ENCODE data around the gene MBD3L2B. TPM values are rescaled to one million over a fixed set of nuclear protein-coding genes. Genes with fewer than 3 reads are reported as not detected.
"Not testable (repeated sequence)": the region's sequence is repeated elsewhere in the genome, so short reads cannot be mapped to it uniquely, and the experiment has no call there.

The MBD3L2B gene
- total RNA-seq, 1 donor from 2014 or later = not detected

GRCh38 chr19:7063764-7064418 is 42.7 kb upstream of the MBD3L2B start:
- H3K27ac Mint-ChIP-seq = no peak overlapping the region

GRCh38 chr19:7063339-7063738 is 42.1 kb upstream of the MBD3L2B start:
- Mint-ChIP-seq H3K27ac (no peak overlapping the region), H3K9me3 (peaks cover 11% of the 10 kb centered on the region), H3K4me1 (no peaks in the 10 kb centered on the region), H3K36me3 (no peaks in the 10 kb centered on the region), H3K27me3 (ENCODE audit: low read depth) (no peaks in the 10 kb centered on the region), H3K4me3 (no peak overlapping the region)
- DNase-seq (ENCODE audit: low spot score in 2 of 2, unreplicated experiment in 2 of 2) = no peak
- no peak for TF ChIP-seq CTCF (IDR thresholded peaks at IDR 0.05; ENCODE audit: unreplicated experiment)

More at GRCh38 chr19:7063764-7064418, 42.7 kb upstream of the MBD3L2B start:
- Mint-ChIP-seq H3K4me3 (no peak overlapping the region), H3K9me3 (peaks cover 11% of the 10 kb centered on the region), H3K27me3 (ENCODE audit: low read depth) (no peaks in the 10 kb centered on the region), H3K36me3 (no peaks in the 10 kb centered on the region), H3K4me1 (peaks cover 1% of the 10 kb centered on the region)
- no peak for TF ChIP-seq CTCF (IDR thresholded peaks at IDR 0.05; ENCODE audit: unreplicated experiment)
- DNase-seq (ENCODE audit: low spot score in 2 of 2, unreplicated experiment in 2 of 2) = no peak

GRCh38 chr19:7059977-7060376 is 38.7 kb upstream of the MBD3L2B start:
- H3K4me3 Mint-ChIP-seq; H3K4me1 Mint-ChIP-seq; H3K9me3 Mint-ChIP-seq; H3K27me3 Mint-ChIP-seq (ENCODE audit: low read depth); DNase-seq (ENCODE audit: low spot score in 2 of 2, unreplicated experiment in 2 of 2); H3K27ac Mint-ChIP-seq; H3K36me3 Mint-ChIP-seq: not testable (repeated sequence)

GRCh38 chr19:7058576-7058975 is 37.3 kb upstream of the MBD3L2B start, which contains the start of gene MBD3L3:
TSS of gene MBD3L3 (minus strand) at chr19:7058676. CDS start at chr19:7058605, 71 bp downstream.
- H3K27ac Mint-ChIP-seq; H3K36me3 Mint-ChIP-seq; H3K4me3 Mint-ChIP-seq; H3K27me3 Mint-ChIP-seq (ENCODE audit: low read depth); H3K4me1 Mint-ChIP-seq; DNase-seq (ENCODE audit: low spot score in 2 of 2, unreplicated experiment in 2 of 2); H3K9me3 Mint-ChIP-seq: not testable (repeated sequence)

GRCh38 chr19:7056371-7056770 is 35.1 kb upstream of the MBD3L2B start:
- H3K4me1 Mint-ChIP-seq; H3K4me3 Mint-ChIP-seq; H3K27ac Mint-ChIP-seq; DNase-seq (ENCODE audit: low spot score in 2 of 2, unreplicated experiment in 2 of 2); H3K36me3 Mint-ChIP-seq; H3K27me3 Mint-ChIP-seq (ENCODE audit: low read depth); H3K9me3 Mint-ChIP-seq: not testable (repeated sequence)

- H3K9me3 Mint-ChIP-seq; DNase-seq (ENCODE audit: low spot score in 2 of 2, unreplicated experiment in 2 of 2); H3K4me1 Mint-ChIP-seq; H3K27ac Mint-ChIP-seq; H3K36me3 Mint-ChIP-seq; H3K27me3 Mint-ChIP-seq (ENCODE audit: low read depth); H3K4me3 Mint-ChIP-seq: not testable (repeated sequence)
Observed at GRCh38 chr19:7055679-7056078, 34.4 kb upstream of the MBD3L2B start.

GRCh38 chr19:7054635-7055368 is 33.6 kb upstream of the MBD3L2B start:
- not testable (repeated sequence) for DNase-seq (ENCODE audit: low spot score in 2 of 2, unreplicated experiment in 2 of 2)

GRCh38 chr19:7052896-7053295 is 31.7 kb upstream of the MBD3L2B start:
- not testable (repeated sequence) for H3K27me3 Mint-ChIP-seq (ENCODE audit: low read depth); H3K9me3 Mint-ChIP-seq; H3K27ac Mint-ChIP-seq; DNase-seq (ENCODE audit: low spot score in 2 of 2, unreplicated experiment in 2 of 2); H3K4me3 Mint-ChIP-seq; H3K4me1 Mint-ChIP-seq; H3K36me3 Mint-ChIP-seq

More at GRCh38 chr19:7054635-7055368, 33.6 kb upstream of the MBD3L2B start:
- H3K27me3 Mint-ChIP-seq (ENCODE audit: low read depth); H3K4me3 Mint-ChIP-seq; H3K27ac Mint-ChIP-seq; H3K4me1 Mint-ChIP-seq; H3K9me3 Mint-ChIP-seq; H3K36me3 Mint-ChIP-seq: not testable (repeated sequence)

- DNase-seq (ENCODE audit: low spot score in 2 of 2, unreplicated experiment in 2 of 2); H3K4me1 Mint-ChIP-seq; H3K9me3 Mint-ChIP-seq; H3K4me3 Mint-ChIP-seq; H3K27ac Mint-ChIP-seq; H3K27me3 Mint-ChIP-seq (ENCODE audit: low read depth); H3K36me3 Mint-ChIP-seq: not testable (repeated sequence)
Observed at GRCh38 chr19:7051421-7051820, 30.2 kb upstream of the MBD3L2B start.

- not testable (repeated sequence) for H3K4me1 Mint-ChIP-seq; H3K9me3 Mint-ChIP-seq; H3K27me3 Mint-ChIP-seq (ENCODE audit: low read depth); DNase-seq (ENCODE audit: low spot score in 2 of 2, unreplicated experiment in 2 of 2); H3K4me3 Mint-ChIP-seq; H3K36me3 Mint-ChIP-seq; H3K27ac Mint-ChIP-seq
Observed at GRCh38 chr19:7049021-7049420, 27.8 kb upstream of the MBD3L2B start, which contains the start of gene MBD3L2. TSS of gene MBD3L2 (plus strand) at chr19:7049321. CDS start at chr19:7049374, 53 bp downstream.

- H3K27ac Mint-ChIP-seq; H3K27me3 Mint-ChIP-seq (ENCODE audit: low read depth); DNase-seq (ENCODE audit: low spot score in 2 of 2, unreplicated experiment in 2 of 2); H3K4me1 Mint-ChIP-seq; H3K36me3 Mint-ChIP-seq; H3K9me3 Mint-ChIP-seq; H3K4me3 Mint-ChIP-seq: not testable (repeated sequence)
Observed at GRCh38 chr19:7041563-7041962, 20.3 kb upstream of the MBD3L2B start.

- H3K36me3 Mint-ChIP-seq = not testable (repeated sequence)
Observed at GRCh38 chr19:7040079-7040478, 18.8 kb upstream of the MBD3L2B start, which contains the start of gene MBD3L4. TSS of gene MBD3L4 (minus strand) at chr19:7040179. CDS start at chr19:7040144, 35 bp downstream.

More at GRCh38 chr19:7040079-7040478, 18.8 kb upstream of the MBD3L2B start, which contains the start of gene MBD3L4:
- DNase-seq (ENCODE audit: low spot score in 2 of 2, unreplicated experiment in 2 of 2); H3K27ac Mint-ChIP-seq; H3K9me3 Mint-ChIP-seq; H3K27me3 Mint-ChIP-seq (ENCODE audit: low read depth); H3K4me3 Mint-ChIP-seq; H3K4me1 Mint-ChIP-seq: not testable (repeated sequence)
